ENCODE measurements around the gene LARP1. TPM values are rescaled to one million over a fixed set of nuclear protein-coding genes. Genes with fewer than 3 reads are reported as not detected.

Gene LARP1
- 115 to 141 TPM (median 132 TPM) in 5 replicates for total RNA-seq (2022; extraction: Qiagen RNA extraction; ENCODE audit: low read depth)

GRCh38 chr5:154755361-154756008, at the start of gene LARP1:
Gene LARP1 (plus strand): TSS chr5:154755377. CDS start chr5:154755758, 381 bp downstream.

GRCh38 chr5:154850255-154851062, 95.3 kb downstream of the LARP1 start, which contains the start of gene FAXDC2:
Gene FAXDC2 (minus strand): TSS chr5:154850603. CDS start chr5:154838178, 12,425 bp downstream.

GRCh38 chr5:154858297-154858971, 103.3 kb downstream of the LARP1 start, which contains the start of gene CNOT8:
Gene CNOT8 (plus strand): TSS chr5:154858627. CDS start chr5:154863279, 4,652 bp downstream.

Other genes starting within 250 kb of the LARP1 start
- 0.16 to 0.54 TPM (median 0.22 TPM) in 4 of 5 replicates, not detected in the other for gene FAXDC2, start 95.2 kb downstream of the LARP1 start, total RNA-seq (2022; extraction: Qiagen RNA extraction; ENCODE audit: low read depth)
- 28.3 to 39.8 TPM (median 38.4 TPM) in 5 replicates for gene CNOT8, start 103.2 kb downstream of the LARP1 start, total RNA-seq (2022; extraction: Qiagen RNA extraction; ENCODE audit: low read depth)
- 23.3 to 28.2 TPM (median 25.2 TPM) in 5 replicates for gene GEMIN5, start 182.8 kb downstream of the LARP1 start, total RNA-seq (2022; extraction: Qiagen RNA extraction; ENCODE audit: low read depth)
- gene MRPL22, start 185.7 kb downstream of the LARP1 start, total RNA-seq (2022; extraction: Qiagen RNA extraction; ENCODE audit: low read depth): 48.4 to 73.4 TPM (median 57.6 TPM) in 5 replicates